Measurements from ENCODE around the gene ULBP2.
A peak's percentile ranks its signal among the peaks of the same experiment; 100 is the strongest.

ULBP2 gene

DNA sequence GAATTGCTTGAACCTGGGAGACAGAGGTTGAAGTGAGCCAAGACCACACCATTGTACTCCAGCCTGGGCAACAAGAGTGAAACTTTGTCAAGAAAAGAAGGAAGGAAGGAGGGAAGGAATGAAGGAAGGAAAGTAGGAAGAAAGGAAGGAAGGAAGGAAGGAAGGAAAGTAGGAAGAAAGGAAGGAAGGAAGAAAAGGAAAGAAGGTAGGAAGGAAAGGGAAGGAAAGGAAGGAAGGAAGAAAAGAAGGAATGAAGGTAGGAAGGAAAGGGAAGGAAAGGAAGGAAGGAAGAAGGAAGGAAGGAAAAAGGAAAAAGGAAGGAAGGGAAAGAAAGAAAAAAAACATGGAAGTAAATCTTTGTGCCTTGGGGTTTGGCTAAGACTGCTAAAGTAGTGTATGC is 33.6 kb downstream of the ULBP2 start:
- DNase-seq = no peak

DNA sequence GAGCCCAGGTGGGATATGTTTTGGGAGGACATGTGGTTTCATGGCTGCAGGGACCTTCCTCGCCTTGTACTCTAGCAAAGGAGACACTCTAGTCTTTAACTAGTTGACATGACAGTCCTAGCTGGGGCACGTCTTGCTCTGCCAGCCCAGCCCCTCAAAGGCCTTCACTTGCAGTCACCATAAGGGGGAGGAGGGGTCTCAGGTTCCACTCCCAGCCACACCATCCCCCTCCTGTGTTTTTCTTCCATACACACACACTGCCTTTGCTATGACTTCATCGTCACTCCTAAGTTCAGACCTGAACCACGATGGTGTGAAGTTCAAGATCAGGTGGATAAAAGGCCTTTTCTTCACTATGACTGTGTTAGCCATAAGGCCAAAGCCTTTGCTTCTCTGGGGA is 35.4 kb downstream of the ULBP2 start:
- DNase-seq = no peak

DNA sequence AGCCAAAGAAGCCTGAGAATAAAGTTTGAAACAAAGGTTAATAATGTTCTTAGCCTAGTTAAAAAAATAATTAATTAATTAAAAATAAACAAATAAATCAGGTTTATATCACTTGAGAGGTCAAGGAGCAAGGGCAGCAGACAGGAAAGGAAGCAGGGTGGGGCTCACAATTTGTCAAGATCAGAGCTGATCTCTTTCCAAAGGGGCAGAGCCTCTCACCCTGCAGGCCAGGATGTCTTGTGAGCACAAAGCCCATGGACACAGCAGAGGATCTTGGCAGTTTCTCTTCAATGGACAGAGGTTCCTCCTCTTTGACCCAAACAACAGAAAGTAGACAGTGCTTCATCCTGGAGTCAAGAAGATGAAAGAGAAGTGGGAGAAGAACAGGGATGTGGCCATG is 36.8 kb downstream of the ULBP2 start:
- DNase-seq = no peak

DNA sequence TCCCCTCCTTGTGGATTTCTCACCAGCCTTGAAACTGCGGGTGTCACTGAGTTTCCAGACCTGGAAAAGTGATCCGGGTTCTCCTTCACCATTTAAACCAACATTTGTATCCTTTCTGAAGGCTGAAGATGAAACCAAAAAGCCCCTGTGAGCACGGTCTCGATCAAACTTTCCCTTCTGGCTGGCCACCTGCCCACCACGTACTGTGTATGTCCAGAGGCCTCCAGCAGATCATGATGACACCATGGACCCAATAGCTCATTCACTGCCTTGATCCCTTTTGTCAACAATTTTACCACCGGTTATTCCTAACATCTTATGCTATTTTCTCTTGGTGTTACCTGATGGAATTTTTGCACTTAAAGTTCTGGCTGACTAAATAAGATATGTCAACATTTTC is 37.5 kb downstream of the ULBP2 start:
- no peak for DNase-seq

DNA sequence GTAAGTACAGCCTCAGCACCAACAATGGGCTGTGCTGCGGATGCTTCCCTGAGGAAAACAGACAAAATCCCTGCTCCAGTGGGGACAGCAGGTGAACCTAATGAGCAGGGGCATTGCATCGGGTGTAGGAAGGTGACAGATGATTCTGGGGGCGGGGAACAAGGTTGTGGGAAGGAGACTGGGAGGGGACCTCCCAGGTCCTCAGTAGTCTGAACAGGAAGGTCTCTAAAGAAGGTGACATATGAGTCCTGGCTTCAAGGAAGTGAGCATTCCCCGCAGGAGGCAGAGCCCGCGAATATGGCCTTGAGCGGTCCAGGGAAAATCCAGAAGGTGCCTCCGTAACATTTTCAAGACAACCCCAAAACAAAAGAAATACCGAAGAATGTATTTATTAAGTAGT is 41.3 kb downstream of the ULBP2 start:
- no peak for DNase-seq

DNA sequence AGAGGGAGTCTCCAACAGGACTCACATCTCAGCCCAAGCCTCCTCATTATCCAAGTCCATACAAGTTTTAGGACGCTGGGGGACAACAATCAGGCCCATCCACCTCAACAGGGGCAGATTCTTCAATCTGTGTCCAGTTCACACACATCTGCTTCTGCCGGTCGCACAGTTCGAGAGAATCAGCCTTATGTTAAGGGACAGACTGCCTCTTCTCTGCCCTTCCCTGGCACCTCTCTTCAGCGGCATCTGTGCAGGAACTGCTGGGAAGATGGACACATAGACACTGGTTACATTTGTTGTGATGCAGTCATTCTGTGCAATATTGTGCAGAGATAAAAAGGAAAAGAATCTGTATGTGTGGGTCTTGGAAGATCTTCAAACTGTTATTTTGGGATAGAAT is 43.0 kb downstream of the ULBP2 start:
- no peak for DNase-seq

DNA sequence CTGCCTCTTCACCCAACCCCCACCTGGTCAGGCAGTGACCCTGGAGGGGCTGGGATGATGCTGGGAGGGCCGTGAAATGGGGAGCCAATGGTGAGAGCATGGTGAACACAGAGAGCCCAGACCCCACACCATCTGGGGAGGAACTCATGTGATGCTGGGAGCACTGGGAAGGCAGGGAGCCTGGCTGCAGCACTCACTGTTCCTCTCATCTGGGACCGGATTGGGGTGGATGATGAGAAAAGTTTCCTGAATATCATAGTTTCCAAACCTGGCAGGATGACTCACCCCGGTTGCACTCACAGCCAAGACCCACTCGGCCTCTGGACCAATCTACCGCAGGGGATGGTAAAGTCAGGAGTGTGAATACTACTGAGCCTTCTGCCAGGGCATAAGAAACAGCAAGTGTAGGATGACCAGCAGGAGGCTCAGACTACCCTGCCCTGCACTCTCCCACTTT is 43.7 kb downstream of the ULBP2 start:
- DNase-seq = no peak

DNA sequence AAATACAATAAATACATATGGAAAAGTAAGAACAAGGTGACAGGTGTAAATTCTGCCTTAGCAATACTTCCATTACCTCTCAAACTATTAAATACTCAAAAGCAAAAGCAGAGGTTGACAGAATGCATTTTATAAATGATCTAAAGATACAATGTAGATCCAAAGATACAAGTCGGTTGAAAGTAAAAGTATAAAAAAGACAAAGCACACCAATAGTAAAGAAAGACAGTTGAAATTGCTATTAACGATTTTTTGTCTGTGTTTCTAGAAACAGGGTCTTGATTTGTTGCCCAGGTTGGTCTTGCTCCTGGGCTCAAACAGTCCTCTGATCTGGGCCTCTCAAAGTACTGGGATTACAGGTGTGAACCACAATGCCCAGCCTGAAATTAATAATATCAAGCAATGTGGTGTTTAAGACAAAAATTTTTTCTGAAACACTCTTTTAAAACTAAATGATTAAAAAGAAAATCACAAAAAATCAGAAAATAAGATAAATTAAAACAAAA is 45.8 kb downstream of the ULBP2 start:
- DNase-seq = no peak

DNA sequence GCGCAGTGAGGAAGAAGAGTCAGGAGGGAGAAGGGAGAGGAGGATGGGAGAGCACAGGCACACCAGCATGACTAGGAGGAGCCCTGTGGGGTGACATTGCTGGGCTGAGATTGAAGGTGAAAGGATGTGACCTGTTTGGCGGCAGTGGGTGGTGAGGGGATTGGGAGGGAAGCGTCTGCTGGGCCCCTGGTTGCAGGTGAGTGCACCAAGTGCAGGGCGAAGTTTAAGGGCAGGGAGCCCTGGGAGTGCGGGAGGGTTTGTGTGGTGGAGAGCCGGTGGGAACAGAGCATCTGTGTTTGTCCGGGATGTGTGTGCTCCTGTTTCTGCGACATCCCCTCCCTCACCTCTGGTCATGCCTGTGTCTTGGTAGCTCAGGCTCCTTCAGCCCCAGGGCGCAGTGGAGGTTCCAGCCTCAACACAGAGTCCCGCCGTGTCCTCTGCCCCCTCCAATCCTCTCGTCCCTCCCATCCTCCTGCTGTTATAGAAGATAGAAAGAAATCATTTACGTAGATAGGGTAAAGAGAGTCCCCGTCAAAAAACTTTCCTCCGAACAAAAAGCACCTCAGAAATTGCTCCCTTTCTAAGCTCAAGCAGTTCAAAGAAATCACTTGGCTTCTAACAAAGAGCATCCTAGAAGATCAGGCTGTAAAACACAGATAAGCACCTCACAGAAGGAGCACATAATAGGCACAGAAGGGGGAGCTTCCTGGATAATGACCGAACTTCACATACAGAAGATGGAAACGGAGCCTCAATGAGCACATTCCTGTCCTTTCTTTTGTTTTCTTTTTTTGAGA is 46.9 kb downstream of the ULBP2 start:
- DNase-seq = no peak

DNA sequence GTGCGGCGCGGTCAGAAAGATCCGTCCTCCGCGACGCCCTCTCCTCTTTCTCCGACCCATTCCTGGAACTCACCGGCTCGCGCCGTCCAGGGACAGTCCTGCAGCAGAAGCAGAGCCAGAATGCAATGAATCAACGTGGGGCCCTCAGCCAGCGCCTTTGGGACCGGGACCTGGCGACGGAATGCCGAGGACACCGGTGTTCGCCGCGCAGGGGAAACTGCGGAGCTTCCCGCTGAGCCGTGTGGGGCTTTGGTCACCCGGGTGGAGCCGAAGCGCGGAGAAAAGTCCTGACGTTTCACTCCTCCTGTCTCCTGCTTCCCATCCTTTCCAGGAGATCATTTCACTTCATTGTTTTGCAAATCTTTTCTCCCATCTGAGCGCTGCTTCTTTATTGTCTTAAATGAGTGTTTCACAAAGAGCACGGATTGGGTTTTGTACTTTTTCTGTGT is 48.4 kb downstream of the ULBP2 start:
- DNase-seq = no peak

DNA sequence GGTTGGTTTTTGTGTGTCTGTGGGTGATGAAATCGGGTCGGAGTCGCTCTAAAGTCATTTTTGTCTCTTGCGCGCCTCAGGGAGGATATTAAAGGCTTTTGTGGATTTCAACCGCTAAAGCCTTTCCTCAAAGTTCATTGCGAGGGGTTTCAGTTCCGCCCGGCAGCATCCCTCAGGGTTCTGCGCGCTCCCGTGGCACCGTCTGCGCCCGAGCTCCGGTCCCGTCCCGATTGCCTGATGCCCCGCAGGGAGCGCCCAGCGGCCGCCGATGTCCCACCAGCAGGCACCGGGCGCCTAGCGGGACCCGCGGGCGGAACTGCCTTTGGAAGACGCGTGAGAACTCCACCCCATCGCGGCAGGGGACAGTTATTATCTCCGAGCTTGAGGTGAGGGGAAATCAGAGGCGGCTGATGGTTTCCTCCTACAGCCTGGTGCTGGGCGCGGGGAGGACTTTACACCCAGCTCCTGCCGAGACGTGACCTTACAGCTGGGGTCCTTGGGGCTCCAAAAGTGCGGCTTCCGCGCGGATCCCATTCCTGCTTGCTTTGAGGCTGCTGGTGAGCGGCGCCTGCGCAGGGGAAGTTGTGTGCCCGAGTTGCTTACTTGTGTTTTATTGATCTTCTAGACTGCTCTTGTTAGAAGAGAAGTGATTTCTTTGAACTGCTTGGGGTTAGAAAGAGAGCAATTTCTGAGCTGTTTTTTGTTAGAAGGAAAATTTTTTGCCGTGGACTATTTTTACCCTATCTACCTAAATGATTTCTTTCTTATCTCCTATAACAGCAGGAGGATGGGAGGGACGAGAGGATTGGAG is 49.1 kb downstream of the ULBP2 start:
- peak; percentile 57 for DNase-seq

DNA sequence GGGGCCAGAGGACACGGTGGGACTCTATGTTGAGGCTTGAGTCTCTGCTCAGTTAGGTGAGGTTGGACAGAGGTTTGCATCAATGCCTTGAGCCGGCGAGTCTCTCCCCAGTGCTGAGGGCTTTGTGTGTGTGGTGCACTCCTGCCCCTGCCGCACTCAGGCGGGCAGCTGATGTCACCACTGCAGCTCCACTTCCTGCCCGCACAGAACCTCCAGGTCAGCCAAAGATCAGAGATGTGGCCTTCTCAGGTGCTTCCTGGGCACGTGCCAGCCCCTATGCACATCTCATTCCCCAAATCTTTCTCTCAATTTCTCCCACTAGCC is 49.6 kb downstream of the ULBP2 start:
- DNase-seq = peak; percentile 74

DNA sequence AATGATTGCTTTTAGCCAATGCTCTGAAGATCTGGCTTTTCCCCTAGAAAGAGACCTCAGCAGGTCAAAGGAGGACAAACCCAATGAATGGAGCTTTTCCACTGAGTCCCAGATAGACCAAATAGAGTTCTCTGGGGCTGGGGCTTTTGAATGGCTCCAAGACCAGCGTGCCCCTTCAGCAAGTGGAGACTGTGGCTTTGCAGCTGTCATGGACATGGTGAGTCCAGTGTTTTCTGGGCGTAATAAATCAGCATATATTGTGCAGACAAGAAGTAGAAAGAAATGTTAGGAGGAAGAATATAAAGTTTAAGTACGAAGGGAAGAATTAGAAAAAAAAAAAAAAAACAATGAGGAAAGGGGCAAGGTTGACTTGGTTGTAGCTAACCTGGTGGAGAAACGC is 50.0 kb downstream of the ULBP2 start:
- no peak for DNase-seq

DNA sequence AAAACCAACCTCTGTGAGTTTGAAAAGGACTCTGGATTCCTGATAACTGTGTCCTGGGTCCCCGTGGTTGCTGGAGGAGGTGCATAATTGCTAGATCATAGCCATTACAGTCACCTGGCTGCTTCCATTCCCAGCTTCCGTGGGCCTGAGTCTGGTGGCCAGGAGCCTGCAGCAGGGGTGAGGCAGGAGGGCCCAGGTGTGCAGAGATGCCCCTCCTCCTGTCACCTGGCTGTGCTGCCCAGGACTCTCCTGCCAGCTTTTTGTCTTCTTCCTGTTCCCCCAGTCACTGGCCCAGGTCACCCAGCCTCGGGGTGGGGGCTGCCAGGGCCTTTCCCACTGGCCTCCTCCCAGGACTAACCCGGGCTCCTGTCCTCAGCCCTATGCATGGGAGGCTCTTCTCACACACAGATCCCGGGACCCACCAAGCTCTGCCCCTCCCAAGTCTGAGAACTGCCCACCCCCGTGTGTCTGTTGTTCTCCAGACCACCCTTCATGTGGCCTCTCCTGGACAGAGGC is 53.5 kb downstream of the ULBP2 start:
- peak; percentile 56 for DNase-seq

DNA sequence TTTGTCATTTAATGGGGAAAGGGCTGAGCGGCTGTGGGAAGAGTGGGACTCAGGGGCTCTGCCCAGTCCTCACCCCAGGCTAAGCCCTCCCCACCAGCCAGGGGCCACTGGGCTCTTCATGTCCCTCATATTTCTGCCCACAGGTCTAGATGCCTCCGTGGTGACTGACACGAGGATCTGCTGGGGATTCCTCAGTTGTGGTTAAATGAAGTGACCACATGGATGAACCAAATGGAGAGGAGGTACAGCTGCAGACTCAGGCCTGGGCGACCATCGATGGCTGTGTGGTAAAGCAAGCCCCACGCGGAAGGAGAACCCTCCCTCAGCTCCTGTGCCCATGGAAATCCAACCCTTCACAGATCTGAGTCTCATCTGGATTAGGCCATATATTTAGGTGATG is 54.2 kb downstream of the ULBP2 start:
- no peak for DNase-seq

Data from RPMI8226 (cell line).